ENCODE results near the gene CT83.

CT83 gene, protein sequence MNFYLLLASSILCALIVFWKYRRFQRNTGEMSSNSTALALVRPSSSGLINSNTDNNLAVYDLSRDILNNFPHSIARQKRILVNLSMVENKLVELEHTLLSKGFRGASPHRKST

DNA sequence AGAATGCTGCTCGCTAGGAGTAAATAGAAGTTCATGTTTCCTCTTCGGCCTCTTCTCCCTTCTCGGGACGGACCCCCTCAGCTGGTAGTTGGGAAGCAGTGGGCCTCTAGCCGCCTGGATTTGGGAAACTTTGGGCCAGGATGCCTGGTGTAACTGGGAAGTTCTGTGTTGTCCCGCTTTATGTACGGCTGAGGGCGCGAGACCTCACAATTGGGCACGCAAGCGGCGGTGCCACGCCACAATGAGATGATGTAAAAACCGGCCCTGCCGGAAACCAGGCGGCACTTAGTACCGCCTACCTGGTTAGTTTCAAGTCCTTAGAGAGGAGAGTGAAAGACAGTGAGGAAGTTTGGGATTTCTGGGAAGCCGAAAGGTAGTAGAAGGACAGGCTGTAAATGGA lies at the start of gene CT83:
Gene CT83, minus strand, starts transcription at position 155 of the 400 bp plus-strand sequence. Its CDS starts 120 bp downstream, at position 35.
- DNase-seq = no peak

DNA sequence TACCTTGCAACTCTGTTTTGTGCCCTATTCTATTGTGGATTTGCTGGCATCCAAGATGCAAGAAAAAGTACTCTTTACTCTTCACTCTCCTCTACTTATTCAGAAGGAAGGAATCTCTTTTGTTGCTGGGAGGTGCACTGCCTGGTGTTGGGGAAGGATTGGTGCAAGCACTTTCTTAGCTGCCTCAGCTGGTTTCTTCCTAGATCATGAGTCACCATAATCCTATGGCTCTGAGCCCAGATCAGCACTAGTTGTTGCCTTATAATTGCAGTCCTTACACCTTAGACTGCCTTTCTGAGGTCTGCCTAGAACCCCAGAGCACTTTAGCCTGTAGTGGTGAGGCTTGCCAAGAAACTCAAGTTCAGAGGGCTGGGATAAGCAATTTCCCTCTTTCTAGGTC lies 37.0 kb upstream of the CT83 start:
- DNase-seq = no peak

DNA sequence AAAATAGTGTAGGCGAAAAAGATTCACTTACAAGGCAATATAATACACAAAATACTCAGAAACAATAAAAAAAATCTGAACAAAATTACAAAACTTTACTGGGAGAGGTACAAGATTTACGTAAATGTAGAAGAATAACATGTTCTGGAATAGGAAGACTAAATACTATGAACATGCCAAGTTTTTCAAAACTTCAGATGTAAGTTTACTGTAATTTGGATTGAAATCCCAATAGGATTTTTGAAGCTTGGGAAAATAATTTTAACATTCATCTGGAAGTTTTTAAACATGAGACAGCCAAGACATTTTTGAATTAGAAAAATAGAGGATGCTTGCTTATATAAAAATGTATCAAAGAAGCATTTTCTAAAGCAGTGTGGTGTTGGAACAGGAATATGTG lies 30.5 kb upstream of the CT83 start:
- no peak for DNase-seq

DNA sequence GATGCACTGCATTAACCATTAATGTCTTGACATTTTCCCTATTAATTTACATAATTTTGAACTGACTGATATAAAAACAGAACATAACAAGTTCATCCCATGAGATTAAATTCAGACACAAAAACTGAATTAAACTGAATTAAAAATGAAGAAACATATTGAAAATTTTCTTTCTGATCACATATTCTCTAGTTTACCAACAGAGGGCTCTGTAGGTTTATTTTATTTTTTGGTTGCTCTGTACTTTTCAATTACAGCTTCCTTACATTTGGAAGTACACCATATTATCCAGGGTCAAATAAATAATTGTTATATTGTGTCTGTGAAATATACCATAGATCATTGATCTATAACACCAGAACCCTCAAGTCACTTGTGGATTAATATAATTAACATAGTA lies 27.3 kb upstream of the CT83 start:
- no peak for DNase-seq

DNA sequence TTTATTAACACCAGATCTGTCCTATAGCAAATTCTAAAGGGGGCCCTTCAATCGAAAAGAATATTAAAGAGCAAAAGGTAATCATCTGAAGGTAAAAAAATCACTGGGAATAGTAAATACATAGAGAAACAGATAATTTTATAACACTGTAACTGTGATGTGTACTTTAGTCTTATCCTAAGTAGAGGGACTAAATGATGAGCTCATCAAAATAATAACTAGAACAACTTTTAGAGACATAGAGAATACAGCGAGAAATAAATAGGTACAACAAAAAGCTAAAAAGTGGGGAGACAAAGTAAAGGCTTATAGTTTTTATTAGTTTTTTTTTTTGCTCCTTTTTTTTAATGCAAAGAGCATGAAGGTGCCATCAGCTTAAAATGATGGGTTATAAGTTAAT lies 17.3 kb upstream of the CT83 start:
- DNase-seq = no peak

DNA sequence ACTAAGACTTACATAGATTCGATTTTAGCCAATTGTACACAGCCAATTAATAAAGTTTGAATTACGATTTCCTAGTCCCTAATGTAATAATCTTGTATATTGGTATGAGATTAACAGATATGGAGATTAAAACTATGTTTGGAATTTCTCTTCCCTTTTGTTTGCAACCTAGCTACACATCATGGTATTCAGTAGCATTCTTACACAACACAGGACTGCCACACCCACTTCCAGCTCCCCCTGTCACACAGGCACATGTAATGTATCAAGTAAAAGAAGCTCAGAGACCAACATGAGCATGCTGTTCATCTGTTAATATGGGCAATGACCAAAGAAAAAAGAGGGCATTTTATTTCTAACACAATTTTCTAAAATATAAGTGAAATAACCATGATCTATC lies 13.6 kb downstream of the CT83 start:
- no peak for DNase-seq

DNA sequence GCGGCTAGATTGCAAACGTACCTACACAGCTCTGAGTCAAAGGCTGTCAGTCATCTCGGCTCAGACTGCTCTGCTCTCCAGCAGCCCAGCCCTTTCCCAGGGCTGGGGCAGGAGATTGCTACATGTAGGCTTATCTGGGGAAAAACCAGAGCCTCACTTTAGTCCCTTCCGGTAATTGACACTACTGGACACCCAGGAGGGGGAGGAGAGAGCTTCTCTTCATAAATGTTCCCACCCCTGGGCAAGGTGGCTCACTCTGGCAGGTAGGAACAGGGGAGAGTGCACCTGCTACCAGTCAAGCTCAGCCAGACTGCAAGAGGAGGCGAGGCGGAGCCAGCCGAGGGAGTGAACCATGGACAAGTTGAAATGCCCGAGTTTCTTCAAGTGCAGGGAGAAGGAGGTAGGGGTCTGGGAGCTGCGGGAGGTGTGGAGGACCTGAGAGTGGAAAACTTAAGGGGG lies 26.4 kb downstream of the CT83 start, which contains the start of gene SLC6A14:
Gene SLC6A14, plus strand, starts transcription at position 249 of the 459 bp plus-strand sequence. Its CDS starts 104 bp downstream, at position 353.
- no peak for DNase-seq

DNA sequence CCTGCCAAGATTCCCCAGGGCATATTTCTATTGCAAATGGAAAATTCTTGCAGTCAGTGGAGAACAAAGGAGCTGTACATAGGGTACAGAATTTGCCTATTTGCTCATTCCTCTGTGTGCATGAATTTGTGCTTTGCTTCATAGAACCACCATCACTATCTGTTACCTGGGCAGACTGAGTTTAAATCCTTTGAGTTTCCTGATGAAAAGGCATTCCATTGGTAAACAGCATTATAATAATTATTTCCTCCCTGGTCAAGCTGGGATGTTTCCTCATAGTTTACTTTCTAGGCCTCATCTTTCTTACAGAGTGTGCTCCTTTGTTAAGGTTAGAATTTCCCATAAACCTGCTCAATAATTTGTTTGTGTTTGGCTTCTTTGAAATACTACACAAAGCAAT lies 27.2 kb downstream of the CT83 start:
- no peak for DNase-seq

DNA sequence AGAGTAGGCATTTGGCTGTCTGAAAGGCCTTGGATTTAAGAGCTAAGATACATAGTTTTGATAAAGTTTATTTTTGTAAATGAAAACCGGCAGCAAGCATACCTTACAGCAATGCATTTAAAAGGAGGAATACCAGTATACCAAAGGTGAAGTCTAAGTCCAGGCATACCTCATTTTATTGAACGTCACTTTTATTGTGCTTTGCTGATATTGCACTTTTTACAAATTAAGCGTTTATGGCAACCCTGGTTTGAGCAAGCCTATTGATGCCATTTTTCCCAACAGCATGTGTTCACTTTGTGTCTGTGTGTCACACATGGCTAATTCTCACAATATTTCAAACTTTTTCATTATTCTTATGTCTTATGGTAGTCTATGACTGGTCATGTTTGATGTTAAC lies 34.8 kb downstream of the CT83 start:
- no peak for DNase-seq

DNA sequence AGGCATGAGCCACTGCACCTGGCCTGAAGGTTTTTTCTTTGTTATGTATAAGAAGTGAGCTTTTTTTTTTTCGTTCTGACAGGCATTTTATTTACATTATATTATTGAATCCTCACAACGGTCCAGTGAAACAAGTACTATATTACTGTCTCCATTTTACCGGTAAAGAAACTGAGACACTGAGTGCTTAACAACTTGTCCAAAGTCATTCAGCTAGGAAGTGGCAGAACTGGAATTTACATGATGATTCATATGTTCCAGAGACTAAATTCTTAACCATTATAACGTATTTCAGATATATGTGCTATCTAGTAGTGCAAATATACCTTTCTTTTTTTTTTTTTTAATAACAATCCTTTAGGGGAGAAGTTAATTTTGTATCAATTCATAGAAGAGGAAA lies 44.8 kb downstream of the CT83 start:
- DNase-seq = no peak

DNA sequence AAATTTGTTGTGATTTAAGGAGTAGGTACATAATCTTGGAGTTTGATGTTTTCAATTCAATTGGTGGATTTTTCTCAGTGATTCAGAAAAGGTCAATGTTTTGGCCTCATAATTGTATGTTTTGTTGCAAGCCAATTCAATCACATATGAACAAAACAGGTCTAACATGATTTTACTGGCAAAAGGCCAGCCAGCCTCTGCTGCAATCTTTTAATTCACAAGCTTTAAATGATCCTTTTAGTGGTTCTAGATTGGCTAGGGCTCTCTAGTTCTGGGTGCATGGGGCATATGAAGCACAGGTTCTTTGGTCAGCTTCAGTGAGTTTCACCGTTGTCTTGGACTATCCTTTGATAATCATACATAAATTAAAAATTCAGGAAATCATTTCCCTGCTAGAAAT lies 45.6 kb downstream of the CT83 start:
- no peak for DNase-seq

DNA sequence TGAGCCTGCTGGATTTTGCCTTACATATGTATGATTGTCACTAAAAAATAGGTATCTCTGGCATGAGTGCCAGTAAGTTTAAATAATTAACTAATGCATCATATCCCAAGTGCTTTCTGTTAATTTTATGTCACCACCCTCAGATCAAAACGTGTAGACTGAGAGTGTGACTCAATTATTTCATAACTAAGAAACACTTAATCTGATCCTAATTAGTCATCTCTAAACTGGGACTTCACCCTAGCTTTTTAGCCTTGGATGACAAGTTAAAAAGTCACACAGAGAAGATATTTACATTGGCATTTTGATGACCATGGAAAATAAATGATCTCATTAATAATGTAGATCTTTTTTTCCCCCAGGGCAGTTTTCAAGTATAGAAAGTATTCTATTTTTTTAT lies 49.5 kb downstream of the CT83 start:
- no peak for DNase-seq

Measured in C1 segment of cervical spinal cord (tissue), 14 donors.